22Rv1 (cell line): ENCODE results near the gene COQ9.

ENCODE experiments used
- CTCF ChIP-seq: fragments of 450-650 bp; IDR thresholded peaks from 2 replicates; pipeline ENCODE4 v1.5.1; 2017; ENCODE audit warnings: mild to moderate bottlenecking
- ZFX ChIP-seq: fragments of 450-650 bp; IDR thresholded peaks from 2 replicates; pipeline ENCODE4 v1.6.1; 2017; ENCODE audit warnings: antibody characterized with exemption, borderline replicate concordance

DNA sequence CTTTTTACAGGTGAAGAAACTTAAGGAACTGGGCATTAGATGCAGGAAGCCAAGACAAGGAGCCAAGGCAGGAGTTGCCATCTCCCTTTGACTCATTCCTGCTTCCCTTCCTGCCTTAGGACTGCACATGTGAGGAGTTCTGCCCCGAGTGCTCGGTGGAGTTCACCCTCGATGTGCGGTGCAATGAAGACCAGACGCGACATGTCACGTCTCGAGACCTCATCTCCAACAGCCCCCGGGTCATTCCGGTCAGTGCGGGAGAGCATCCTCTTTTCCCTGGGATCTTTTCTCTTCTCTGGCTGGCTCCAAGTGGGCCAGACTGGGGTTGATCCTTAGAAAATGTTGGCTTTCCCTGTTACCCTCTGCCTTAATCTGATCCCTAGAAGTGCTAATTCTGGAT is 21.8 kb downstream of the COQ9 start:
- no peak for TF ChIP-seq CTCF
- no peak for TF ChIP-seq ZFX
